Left colon (tissue), 2 donors: ENCODE results near the gene KLC1. TPM values are rescaled to one million over a fixed set of nuclear protein-coding genes. Genes with fewer than 3 reads are reported as not detected.
"Not testable (repeated sequence)": the region's sequence is repeated elsewhere in the genome, so short reads cannot be mapped to it uniquely, and the experiment has no call there.

Experiments used
- ATAC-seq: fragments of 200-7000 bp; cut with Tn5 transposase; one replicate; pipeline ENCODE4 v1.9.1; 2020; ENCODE audit warnings: mild to moderate bottlenecking, moderate library complexity
- DNase-seq, 2 donors: peaks; one replicate each; pipeline ENCODE4 v3.0.0-alpha.2; 2020
- intact Hi-C, 2 donors: fragments of 100-400 bp; cut with DNase I in 1 of 2; cut with micrococcal nuclease in 1 of 2; formaldehyde crosslinking; loops; one replicate each; pipeline versions ENCODE4 v1.11.2 to v1.14.0; 2022; cut with DNase I, micrococcal nuclease
- total RNA-seq, 2 donors: library from RNA; stranded (reverse); fragmentation: NEBNext Ultra II Directional; extraction: Animal tissue kit (Norgen Biotek cat#: 25700); gene quantifications; one replicate each; pipeline ENCODE4 v1.2.1, GENCODE V29; 2021
- donor health status: DM: no; HTN: no; CAD: no.
- donor health status: DM: yes; HTN: yes; CAD: no.

KLC1 gene
- total RNA-seq, 2 donors from 2014 or later, result 83.6 to 88.0 TPM

- DNase-seq, result no peak
- intact Hi-C loops, result no loop called here
- no peak for ATAC-seq
Observed at GRCh38 chr14:103684871-103685270, 55.9 kb downstream of the KLC1 start.

- intact Hi-C loops, result no loop called here
- DNase-seq, result no peak
- no peak for ATAC-seq
Observed at GRCh38 chr14:103685276-103686211, 56.5 kb downstream of the KLC1 start.

- DNase-seq, result no peak
- intact Hi-C loops, result no loop called here
- ATAC-seq, result no peak
Observed at GRCh38 chr14:103686831-103687485, 57.9 kb downstream of the KLC1 start.

GRCh38 chr14:103687712-103688111, 58.7 kb downstream of the KLC1 start:
- ATAC-seq (no peak), DNase-seq (no peak)
- intact Hi-C loops, result no loop called here

GRCh38 chr14:103688441-103688840, 59.4 kb downstream of the KLC1 start:
- intact Hi-C loops, result no loop called here
- no peak for ATAC-seq

GRCh38 chr14:103688906-103689902, 60.2 kb downstream of the KLC1 start:
- no peak for ATAC-seq
- DNase-seq, result peak in 1 of 2 donors; percentile 36
- intact Hi-C loops, result no loop called here

More at GRCh38 chr14:103688441-103688840, 59.4 kb downstream of the KLC1 start:
- DNase-seq, result no peak

- DNase-seq, result no peak
- no peak for ATAC-seq
- intact Hi-C loops, result no loop called here
Observed at GRCh38 chr14:103690332-103690731, 61.3 kb downstream of the KLC1 start.

- ATAC-seq, DNase-seq, intact Hi-C loops: not testable (repeated sequence)
Observed at GRCh38 chr14:103691655-103692054, 62.6 kb downstream of the KLC1 start.

GRCh38 chr14:103692159-103692558, 63.1 kb downstream of the KLC1 start:
- intact Hi-C loops, result no loop called here
- DNase-seq (peak in 1 of 2 donors; percentile 4), ATAC-seq (no peak)

GRCh38 chr14:103692871-103693270, 63.9 kb downstream of the KLC1 start:
- peak; percentile 26 for ATAC-seq
- intact Hi-C loops, result no loop called here
- peak in 1 of 2 donors; percentile 19 for DNase-seq

- peak; percentile 94 for ATAC-seq
- peak; percentile 80 to 89 for DNase-seq
- intact Hi-C loops, result no loop called here
Observed at GRCh38 chr14:103693515-103693914, 64.5 kb downstream of the KLC1 start.

- ATAC-seq (no peak), DNase-seq (peak in 1 of 2 donors; percentile 4)
- intact Hi-C loops, result no loop called here
Observed at GRCh38 chr14:103694572-103695026, 65.6 kb downstream of the KLC1 start.

GRCh38 chr14:103695296-103696069, 66.5 kb downstream of the KLC1 start:
- ATAC-seq (no peak), DNase-seq (no peak)
- intact Hi-C loops, result no loop called here

GRCh38 chr14:103696070-103696402, 67.0 kb downstream of the KLC1 start:
- intact Hi-C loops, result no loop called here
- ATAC-seq (no peak), DNase-seq (no peak)

- DNase-seq, result no peak
- no peak for ATAC-seq
- intact Hi-C loops, result no loop called here
Observed at GRCh38 chr14:103696466-103697071, 67.6 kb downstream of the KLC1 start.

GRCh38 chr14:103697206-103697602, 68.2 kb downstream of the KLC1 start:
- DNase-seq (no peak), ATAC-seq (no peak)
- intact Hi-C loops, result no loop called here

- no peak for ATAC-seq
- DNase-seq, result no peak
- intact Hi-C loops, result no loop called here
Observed at GRCh38 chr14:103697603-103698379, 68.8 kb downstream of the KLC1 start.
